Panc1 (cell line): ENCODE results near the gene SPATA33. TPM values are rescaled to one million over a fixed set of nuclear protein-coding genes. Genes with fewer than 3 reads are reported as not detected.

Source experiments
- ATAC-seq: fragments of 200-7000 bp; cut with Tn5 transposase; 2 replicates; pipeline ENCODE4 v1.9.1; 2020; ENCODE audit warnings: mild to moderate bottlenecking, moderate library complexity
- BruUV-seq: library from RNA; stranded (reverse); fragments of 400-500 nt; replicated peaks from 2 replicates; lab custom pipeline; 2021; lab: Mats Ljungman, UMichigan
- CTCF ChIA-PET: fragments of 300-600 bp; sonication (Branson Sonifier 250); formaldehyde crosslinking; loops from one replicate; lab custom pipeline; 2022; ENCODE audit warnings: antibody characterized with exemption; lab: Charles Lee
- POLR2A ChIA-PET: fragments of 300-600 bp; sonication (Branson Sonifier 250); formaldehyde crosslinking; loops from one replicate; lab custom pipeline; 2022; ENCODE audit warnings: antibody characterized with exemption; lab: Charles Lee
- DNase-seq: peaks from one replicate; pipeline ENCODE4 v3.0.0-alpha.2; 2010; ENCODE audit warnings: low read depth, low spot score
- H3K27ac ChIP-seq: 2 replicates; pipeline ENCODE4 v1.5.1; 2011; ENCODE audit warnings: mild to moderate bottlenecking, low read length, inconsistent platforms
- H3K27me3 ChIP-seq: fragments of 200-500 bp; sonication (Bioruptor generic); 2 replicates; pipeline ENCODE4 v1.6.0; 2014; ENCODE audit warnings: low read length, inconsistent platforms; ENCODE audit not compliant: control insufficient read depth, insufficient read depth
- H3K36me3 ChIP-seq: fragments of 200-500 bp; sonication (Bioruptor generic); 2 replicates; pipeline ENCODE4 v1.5.1; 2014; ENCODE audit warnings: inconsistent platforms, mild to moderate bottlenecking, low read length, moderate library complexity; ENCODE audit not compliant: control insufficient read depth, insufficient read depth
- H3K4me1 ChIP-seq: 2 replicates; pipeline ENCODE4 v1.5.1; 2011; ENCODE audit warnings: inconsistent platforms, mild to moderate bottlenecking, low read length, moderate library complexity; ENCODE audit not compliant: control insufficient read depth, insufficient read depth
- H3K4me3 ChIP-seq, 2 experiments: 2 replicates each; pipeline ENCODE4 v1.5.1; 2011 to 2012; ENCODE audit warnings: low read depth in 2 of 2, low read length in 2 of 2, mild to moderate bottlenecking in 2 of 2, inconsistent platforms in 1 of 2, moderate library complexity in 1 of 2
- H3K9me3 ChIP-seq: fragments of 200-500 bp; sonication (Bioruptor generic); 2 replicates; pipeline ENCODE4 v1.5.1; 2014; ENCODE audit warnings: low read depth, mild to moderate bottlenecking, inconsistent platforms, low read length, moderate library complexity; ENCODE audit not compliant: control insufficient read depth, insufficient read depth
- CTCF ChIP-seq: fragments of 450-650 bp; IDR thresholded peaks from 2 replicates; pipeline ENCODE4 v1.5.1; 2017; ENCODE audit warnings: mild to moderate bottlenecking
- POLR2AphosphoS5 ChIP-seq: IDR thresholded peaks from 2 replicates; pipeline ENCODE4 v1.6.1; 2012; ENCODE audit warnings: mild to moderate bottlenecking, low read depth, low read length, moderate library complexity
- REST ChIP-seq, 2 experiments: IDR thresholded peaks; 2 replicates each; pipeline ENCODE4 v1.6.1; 2011 to 2012; ENCODE audit warnings: low read depth in 2 of 2, control low read depth in 1 of 2, low read length in 1 of 2, mild to moderate bottlenecking in 1 of 2, moderate library complexity in 1 of 2; ENCODE audit not compliant: insufficient read depth in 1 of 2
- SIN3A ChIP-seq: IDR thresholded peaks from 2 replicates; pipeline ENCODE4 v1.6.1; 2012; ENCODE audit warnings: low read depth, mild to moderate bottlenecking, low read length, moderate library complexity, borderline replicate concordance; ENCODE audit not compliant: insufficient read depth
- TCF7L2 ChIP-seq: IDR thresholded peaks from 2 replicates; pipeline ENCODE4 v1.6.1; 2011; ENCODE audit warnings: mild to moderate bottlenecking, low read depth, low read length, inconsistent platforms
- in situ Hi-C: cut with HindIII; loops from 2 replicates; pipeline ENCODE4 v1.10.0; 2016; ENCODE audit warnings: low sequenced_read_pairs, low pct_unique_long_range_greater_than_20kb
- intact Hi-C: fragments of 100-400 bp; cut with micrococcal nuclease; formaldehyde crosslinking; loops from one replicate; pipeline ENCODE4 v1.10.0; 2022; ENCODE audit not compliant: unreplicated experiment
- total RNA-seq: library from RNA; stranded (reverse); gene quantifications from one replicate; pipeline ENCODE4 v1.2.1, GENCODE V29; 2021; ENCODE audit not compliant: unreplicated experiment

The SPATA33 gene
- total RNA-seq, 1 experiment from 2014 or later: 18.3 TPM

GRCh38 chr16:89638455-89638854 is 19.2 kb upstream of the SPATA33 start:
- ChIA-PET POLR2A (no interaction called here), CTCF (no interaction called here)
- ATAC-seq: no peak
- no TSS peak for BruUV-seq
- TF ChIP-seq REST (IDR thresholded peaks at IDR 0.05; ENCODE audit: insufficient read depth in 1 of 2, low read depth in 2 of 2, low read length in 1 of 2) (no peak), POLR2AphosphoS5 (no peak), CTCF (no peak), TCF7L2 (no peak), SIN3A (no peak)
- H3K27ac ChIP-seq: no peak overlapping the region
- peaks cover 7% of the 10 kb centered on the region for H3K4me1 ChIP-seq
- in situ Hi-C loops: no loop called here
- no peak for DNase-seq
- H3K27me3 ChIP-seq: peaks cover 4% of the 10 kb centered on the region
- H3K4me3 ChIP-seq: no peak overlapping the region
- H3K36me3 ChIP-seq: no peaks in the 10 kb centered on the region
- no peaks in the 10 kb centered on the region for H3K9me3 ChIP-seq
- intact Hi-C loops: no loop called here

GRCh38 chr16:89639385-89639784 is 18.3 kb upstream of the SPATA33 start:
- ATAC-seq (no peak), DNase-seq (no peak)
- intact Hi-C loops: no loop called here
- no peak overlapping the region for H3K27ac ChIP-seq
- peaks cover 3% of the 10 kb centered on the region for H3K27me3 ChIP-seq
- no peaks in the 10 kb centered on the region for H3K9me3 ChIP-seq
- in situ Hi-C loops: no loop called here
- CTCF ChIA-PET: no interaction called here
- H3K4me1 ChIP-seq: peaks cover 7% of the 10 kb centered on the region
- BruUV-seq: no TSS peak
- H3K36me3 ChIP-seq: no peaks in the 10 kb centered on the region
- H3K4me3 ChIP-seq: no peak overlapping the region
- TF ChIP-seq SIN3A (no peak), POLR2AphosphoS5 (no peak), TCF7L2 (no peak), CTCF (no peak)
- POLR2A ChIA-PET: interaction anchor here (0.6 kb wide), 1 partner anchor 64 kb away, joined by 12 read pairs; the partner anchor contains the start of gene CPNE7
